HG03280 (cell line): ENCODE measurements around the gene FES.

Experiments
- ATAC-seq: cut with Tn5 transposase; IDR thresholded peaks from one replicate; pipeline ENCODE4 v1.9.1; 2021; ENCODE audit warnings: mild to moderate bottlenecking, moderate library complexity; ENCODE audit not compliant: unreplicated experiment

Gene FES

DNA sequence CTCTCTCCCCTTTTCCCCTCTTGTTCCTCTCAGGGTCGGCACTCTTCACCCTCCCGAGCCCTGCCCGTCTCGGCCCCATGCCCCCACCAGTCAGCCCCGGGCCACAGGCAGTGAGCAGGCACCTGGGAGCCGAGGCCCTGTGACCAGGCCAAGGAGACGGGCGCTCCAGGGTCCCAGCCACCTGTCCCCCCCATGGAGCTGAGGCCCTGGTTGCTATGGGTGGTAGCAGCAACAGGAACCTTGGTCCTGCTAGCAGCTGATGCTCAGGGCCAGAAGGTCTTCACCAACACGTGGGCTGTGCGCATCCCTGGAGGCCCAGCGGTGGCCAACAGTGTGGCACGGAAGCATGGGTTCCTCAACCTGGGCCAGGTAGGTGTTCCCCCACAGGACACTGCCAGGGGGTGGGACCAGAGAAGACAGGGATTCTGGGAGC is 8.7 kb upstream of the FES start:
- no peak for ATAC-seq

DNA sequence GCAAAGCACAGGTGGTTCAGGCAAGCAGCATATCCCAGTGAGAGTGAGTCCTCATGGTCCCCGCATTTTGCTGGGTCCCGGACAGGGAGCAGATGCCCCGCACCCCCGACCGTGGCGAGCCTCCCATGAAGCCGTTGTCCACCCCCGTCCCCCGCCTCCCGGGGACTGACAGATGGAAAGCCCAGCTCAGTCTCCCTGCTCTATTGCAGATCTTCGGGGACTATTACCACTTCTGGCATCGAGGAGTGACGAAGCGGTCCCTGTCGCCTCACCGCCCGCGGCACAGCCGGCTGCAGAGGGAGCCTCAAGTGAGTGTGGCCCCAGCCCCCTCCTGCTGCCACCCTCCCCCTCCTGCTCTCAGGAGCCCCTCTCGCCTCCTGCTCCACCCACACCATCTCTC is 8.3 kb upstream of the FES start:
- ATAC-seq = no peak

DNA sequence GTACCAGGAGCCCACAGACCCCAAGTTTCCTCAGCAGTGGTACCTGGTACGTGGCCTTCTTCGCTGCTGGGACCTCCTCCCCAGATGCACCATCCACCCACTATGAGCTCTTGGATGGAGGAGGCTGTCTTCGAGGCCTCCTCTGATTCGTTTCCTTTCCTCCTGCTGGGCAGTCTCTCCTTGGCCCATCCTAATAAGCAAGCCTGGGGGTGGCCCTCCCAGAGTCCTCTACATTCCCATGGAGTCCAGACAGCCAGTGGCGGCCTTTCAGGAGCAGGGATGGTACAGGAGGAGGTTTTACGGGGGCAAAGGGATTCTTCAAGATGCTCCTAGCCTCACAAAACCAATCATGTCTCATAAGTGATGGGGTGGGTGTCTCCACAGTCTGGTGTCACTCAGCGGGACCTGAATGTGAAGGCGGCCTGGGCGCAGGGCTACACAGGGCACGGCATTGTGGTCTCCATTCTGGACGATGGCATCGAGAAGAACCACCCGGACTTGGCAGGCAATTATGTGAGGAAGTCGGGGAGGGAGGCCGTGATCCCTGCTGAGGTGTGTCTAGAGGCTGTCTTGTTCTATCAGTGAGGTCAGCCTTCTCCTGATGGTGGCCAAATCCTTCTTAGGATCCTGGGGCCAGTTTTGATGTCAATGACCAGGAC is 7.7 kb upstream of the FES start:
- no peak for ATAC-seq

GRCh38 chr15:90877315-90877714 is 7.0 kb upstream of the FES start:
- no peak for ATAC-seq

DNA sequence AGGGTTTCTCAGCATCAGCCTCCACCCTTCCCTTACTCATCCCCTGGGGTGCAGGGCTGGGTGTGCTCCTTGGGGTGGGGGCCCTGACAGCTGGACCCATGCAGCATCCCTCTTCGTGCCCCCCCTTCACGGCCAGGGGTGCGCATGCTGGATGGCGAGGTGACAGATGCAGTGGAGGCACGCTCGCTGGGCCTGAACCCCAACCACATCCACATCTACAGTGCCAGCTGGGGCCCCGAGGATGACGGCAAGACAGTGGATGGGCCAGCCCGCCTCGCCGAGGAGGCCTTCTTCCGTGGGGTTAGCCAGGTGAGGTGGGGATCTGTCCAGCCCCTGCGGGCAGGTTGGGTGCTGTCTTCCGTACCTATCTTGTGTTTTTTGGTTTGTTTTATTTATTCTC is 6.3 kb upstream of the FES start:
- ATAC-seq = no peak

DNA sequence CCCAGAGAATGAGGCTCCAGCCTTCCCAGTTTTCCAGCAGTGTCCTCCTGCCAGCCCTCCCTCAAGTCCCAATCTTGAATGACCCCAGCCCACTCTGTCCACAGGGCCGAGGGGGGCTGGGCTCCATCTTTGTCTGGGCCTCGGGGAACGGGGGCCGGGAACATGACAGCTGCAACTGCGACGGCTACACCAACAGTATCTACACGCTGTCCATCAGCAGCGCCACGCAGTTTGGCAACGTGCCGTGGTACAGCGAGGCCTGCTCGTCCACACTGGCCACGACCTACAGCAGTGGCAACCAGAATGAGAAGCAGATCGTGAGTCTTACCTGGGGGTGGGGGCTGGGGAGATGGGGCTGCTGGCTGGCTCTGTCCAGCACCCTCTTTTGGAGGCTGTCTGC is 5.6 kb upstream of the FES start:
- ATAC-seq = no peak

- ATAC-seq = no peak
These were observed 4.5 kb upstream of the FES start for GRCh38 chr15:90879730-90880366.

DNA sequence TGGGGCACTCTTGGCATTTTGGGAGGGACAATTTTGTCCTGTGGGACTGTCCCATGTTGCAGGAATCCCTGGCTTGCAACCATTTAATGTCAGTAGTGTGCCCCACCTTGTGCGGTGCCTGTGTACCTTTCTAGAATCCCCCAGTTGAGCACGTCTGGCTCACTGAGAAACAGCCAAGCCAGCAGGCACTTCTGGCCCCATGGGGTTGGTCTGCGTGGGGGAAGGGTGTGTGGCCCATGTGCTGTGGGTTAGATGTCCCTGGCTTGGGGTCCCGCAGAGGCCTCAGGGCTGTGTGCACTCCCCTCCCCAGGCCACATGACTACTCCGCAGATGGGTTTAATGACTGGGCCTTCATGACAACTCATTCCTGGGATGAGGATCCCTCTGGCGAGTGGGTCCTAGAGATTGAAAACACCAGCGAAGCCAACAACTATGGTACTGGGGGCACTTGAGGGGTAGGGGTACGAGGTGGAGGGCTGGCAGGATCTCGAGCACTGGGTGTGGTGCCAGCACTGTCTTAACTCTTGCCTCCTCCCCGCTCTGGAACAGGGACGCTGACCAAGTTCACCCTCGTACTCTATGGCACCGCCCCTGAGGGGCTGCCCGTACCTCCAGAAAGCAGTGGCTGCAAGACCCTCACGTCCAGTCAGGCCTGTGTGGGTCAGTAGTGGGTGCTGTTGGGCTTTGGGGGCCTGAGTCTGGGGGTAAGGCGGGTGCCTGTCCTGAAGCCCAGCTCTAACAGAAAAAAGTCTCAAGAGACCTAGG is 3.7 kb upstream of the FES start:
- no peak for ATAC-seq

DNA sequence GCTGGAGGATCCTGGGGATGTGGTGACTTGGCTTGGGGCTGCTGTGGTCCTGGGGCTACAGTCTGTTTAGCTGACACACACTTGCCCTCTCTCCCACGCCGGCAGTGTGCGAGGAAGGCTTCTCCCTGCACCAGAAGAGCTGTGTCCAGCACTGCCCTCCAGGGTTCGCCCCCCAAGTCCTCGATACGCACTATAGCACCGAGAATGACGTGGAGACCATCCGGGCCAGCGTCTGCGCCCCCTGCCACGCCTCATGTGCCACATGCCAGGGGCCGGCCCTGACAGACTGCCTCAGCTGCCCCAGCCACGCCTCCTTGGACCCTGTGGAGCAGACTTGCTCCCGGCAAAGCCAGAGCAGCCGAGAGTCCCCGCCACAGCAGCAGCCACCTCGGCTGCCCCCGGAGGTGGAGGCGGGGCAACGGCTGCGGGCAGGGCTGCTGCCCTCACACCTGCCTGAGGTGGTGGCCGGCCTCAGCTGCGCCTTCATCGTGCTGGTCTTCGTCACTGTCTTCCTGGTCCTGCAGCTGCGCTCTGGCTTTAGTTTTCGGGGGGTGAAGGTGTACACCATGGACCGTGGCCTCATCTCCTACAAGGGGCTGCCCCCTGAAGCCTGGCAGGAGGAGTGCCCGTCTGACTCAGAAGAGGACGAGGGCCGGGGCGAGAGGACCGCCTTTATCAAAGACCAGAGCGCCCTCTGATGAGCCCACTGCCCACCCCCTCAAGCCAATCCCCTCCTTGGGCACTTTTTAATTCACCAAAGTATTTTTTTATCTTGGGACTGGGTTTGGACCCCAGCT is 2.9 kb upstream of the FES start:
- ATAC-seq = no peak

DNA sequence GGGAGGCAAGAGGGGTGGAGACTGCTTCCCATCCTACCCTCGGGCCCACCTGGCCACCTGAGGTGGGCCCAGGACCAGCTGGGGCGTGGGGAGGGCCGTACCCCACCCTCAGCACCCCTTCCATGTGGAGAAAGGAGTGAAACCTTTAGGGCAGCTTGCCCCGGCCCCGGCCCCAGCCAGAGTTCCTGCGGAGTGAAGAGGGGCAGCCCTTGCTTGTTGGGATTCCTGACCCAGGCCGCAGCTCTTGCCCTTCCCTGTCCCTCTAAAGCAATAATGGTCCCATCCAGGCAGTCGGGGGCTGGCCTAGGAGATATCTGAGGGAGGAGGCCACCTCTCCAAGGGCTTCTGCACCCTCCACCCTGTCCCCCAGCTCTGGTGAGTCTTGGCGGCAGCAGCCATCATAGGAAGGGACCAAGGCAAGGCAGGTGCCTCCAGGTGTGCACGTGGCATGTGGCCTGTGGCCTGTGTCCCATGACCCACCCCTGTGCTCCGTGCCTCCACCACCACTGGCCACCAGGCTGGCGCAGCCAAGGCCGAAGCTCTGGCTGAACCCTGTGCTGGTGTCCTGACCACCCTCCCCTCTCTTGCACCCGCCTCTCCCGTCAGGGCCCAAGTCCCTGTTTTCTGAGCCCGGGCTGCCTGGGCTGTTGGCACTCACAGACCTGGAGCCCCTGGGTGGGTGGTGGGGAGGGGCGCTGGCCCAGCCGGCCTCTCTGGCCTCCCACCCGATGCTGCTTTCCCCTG is 2.2 kb upstream of the FES start:
- ATAC-seq = no peak

DNA sequence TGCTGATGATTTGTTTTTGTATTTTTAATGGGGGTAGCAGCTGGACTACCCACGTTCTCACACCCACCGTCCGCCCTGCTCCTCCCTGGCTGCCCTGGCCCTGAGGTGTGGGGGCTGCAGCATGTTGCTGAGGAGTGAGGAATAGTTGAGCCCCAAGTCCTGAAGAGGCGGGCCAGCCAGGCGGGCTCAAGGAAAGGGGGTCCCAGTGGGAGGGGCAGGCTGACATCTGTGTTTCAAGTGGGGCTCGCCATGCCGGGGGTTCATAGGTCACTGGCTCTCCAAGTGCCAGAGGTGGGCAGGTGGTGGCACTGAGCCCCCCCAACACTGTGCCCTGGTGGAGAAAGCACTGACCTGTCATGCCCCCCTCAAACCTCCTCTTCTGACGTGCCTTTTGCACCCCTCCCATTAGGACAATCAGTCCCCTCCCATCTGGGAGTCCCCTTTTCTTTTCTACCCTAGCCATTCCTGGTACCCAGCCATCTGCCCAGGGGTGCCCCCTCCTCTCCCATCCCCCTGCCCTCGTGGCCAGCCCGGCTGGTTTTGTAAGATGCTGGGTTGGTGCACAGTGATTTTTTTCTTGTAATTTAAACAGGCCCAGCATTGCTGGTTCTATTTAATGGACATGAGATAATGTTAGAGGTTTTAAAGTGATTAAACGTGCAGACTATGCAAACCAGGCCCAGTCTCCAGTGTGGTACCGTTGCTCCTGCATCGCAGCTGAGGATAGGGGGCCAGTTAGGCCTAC is 1.4 kb upstream of the FES start:
- no peak for ATAC-seq

- no peak for ATAC-seq
These were observed 753 bp upstream of the FES start for GRCh38 chr15:90883526-90883975.

- peak; percentile 4 for ATAC-seq
These were observed 571 bp downstream of the FES start for GRCh38 chr15:90884719-90885431.

- peak; percentile 51 for ATAC-seq
These were observed 1.4 kb downstream of the FES start for GRCh38 chr15:90885432-90886290.

GRCh38 chr15:90886291-90886614 is 1.9 kb downstream of the FES start:
- ATAC-seq = no peak

GRCh38 chr15:90887037-90887481 is 2.8 kb downstream of the FES start:
- ATAC-seq = no peak

DNA sequence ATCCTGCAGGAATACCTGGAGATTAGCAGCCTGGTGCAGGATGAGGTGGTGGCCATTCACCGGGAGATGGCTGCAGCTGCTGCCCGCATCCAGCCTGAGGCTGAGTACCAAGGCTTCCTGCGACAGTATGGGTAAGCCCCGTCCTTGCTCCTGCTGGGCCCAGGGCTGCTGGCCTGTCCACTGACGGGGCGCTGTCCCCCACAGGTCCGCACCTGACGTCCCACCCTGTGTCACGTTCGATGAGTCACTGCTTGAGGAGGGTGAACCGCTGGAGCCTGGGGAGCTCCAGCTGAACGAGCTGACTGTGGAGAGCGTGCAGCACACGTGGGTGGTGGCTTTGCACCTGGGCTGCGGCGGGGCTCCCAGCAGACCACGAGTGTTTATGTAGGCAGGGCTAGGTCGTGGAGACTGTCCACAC is 5.0 kb downstream of the FES start:
- ATAC-seq = no peak

DNA sequence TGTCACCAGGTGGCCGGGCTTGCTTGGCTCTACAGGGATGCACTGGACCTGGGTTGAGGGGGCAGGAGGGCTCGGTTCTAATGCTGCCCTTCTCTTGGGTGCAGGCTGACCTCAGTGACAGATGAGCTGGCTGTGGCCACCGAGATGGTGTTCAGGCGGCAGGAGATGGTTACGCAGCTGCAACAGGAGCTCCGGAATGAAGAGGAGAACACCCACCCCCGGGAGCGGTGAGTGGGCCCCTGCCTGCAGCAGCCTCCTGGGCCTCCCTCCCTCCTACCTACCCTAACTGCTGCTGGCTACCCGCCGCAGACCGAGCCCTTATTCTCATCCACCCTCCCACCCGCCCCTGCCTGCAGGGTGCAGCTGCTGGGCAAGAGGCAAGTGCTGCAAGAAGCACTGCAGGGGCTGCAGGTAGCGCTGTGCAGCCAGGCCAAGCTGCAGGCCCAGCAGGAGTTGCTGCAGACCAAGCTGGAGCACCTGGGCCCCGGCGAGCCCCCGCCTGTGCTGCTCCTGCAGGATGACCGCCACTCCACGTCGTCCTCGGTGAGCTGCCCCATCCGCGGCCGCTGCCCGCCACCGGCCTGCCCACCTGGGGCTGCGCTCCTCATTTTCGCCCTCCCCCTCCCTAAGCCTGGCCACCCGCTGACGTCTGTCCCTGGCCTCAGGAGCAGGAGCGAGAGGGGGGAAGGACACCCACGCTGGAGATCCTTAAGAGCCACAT is 5.6 kb downstream of the FES start:
- ATAC-seq = no peak
